ENCODE results near the gene TRIM32. TPM values are rescaled to one million over a fixed set of nuclear protein-coding genes. Genes with fewer than 3 reads are reported as not detected.

The TRIM32 gene
- total RNA-seq, 1 donor from 2014 or later = 33.7 TPM

GRCh38 chr9:116703634-116704033 lies 16.5 kb downstream of the TRIM32 start:
- H3K4me1 Mint-ChIP-seq (ENCODE audit: low read depth, unreplicated experiment) = peaks cover 11% of the 10 kb centered on the region

DNA sequence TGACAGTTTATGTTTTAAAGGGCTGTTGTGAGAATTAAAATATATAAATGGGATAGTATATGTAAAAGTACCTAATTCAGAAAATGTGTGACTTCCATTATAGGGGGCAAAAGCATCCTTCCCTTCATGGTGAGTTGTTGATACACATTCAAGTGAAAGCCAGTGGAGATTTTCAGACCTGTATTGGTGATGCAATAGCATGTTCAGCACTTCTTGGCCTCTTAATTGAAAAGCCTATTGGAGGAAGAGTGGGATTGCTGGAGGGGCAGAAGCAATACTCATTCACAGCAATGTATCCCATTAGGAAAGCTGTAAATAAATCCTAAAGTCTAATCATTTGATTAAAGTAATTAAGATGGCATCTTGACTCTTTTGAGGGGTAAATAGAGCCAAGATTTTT lies 17.4 kb downstream of the TRIM32 start:
- Histone ChIP-seq H2AFZ (ENCODE audit: low read depth, low read length) (no peak overlapping the region), H3K4me2 (ENCODE audit: low read length) (no peak overlapping the region), H4K20me1 (ENCODE audit: insufficient read depth, low read length) (peaks cover 47% of the 10 kb centered on the region), H3K27me3 (ENCODE audit: insufficient read depth, low read length) (no peaks in the 10 kb centered on the region), H3K4me3 (ENCODE audit: insufficient read depth, low read depth, low read length) (no peak overlapping the region), H3K79me2 (ENCODE audit: insufficient read depth, low read length) (peaks cover 36% of the 10 kb centered on the region), H3K9me3 (ENCODE audit: insufficient read depth, low read depth, low read length) (no peaks in the 10 kb centered on the region), H3K36me3 (ENCODE audit: insufficient read depth, low read length) (peaks cover 16% of the 10 kb centered on the region), H3K27ac (ENCODE audit: low read depth, low read length) (no peak overlapping the region), H3K9ac (ENCODE audit: low read length) (no peak overlapping the region), H3K4me1 (ENCODE audit: insufficient read depth, low read length) (no peaks in the 10 kb centered on the region)
- no peak for FAIRE-seq
- Mint-ChIP-seq H3K36me3 (ENCODE audit: low read depth, unreplicated experiment) (peaks cover 8% of the 10 kb centered on the region), H3K4me1 (ENCODE audit: low read depth, unreplicated experiment) (peaks cover 11% of the 10 kb centered on the region), H3K27ac (ENCODE audit: unreplicated experiment) (no peak overlapping the region), H3K9me3 (ENCODE audit: unreplicated experiment) (no peaks in the 10 kb centered on the region), H3K27me3 (ENCODE audit: low read depth, unreplicated experiment) (no peaks in the 10 kb centered on the region), H3K4me3 (ENCODE audit: unreplicated experiment) (no peak overlapping the region)
- TF ChIP-seq CTCF (IDR thresholded peaks at IDR 0.05; ENCODE audit: insufficient read depth, low read depth, low read length) (no peak), EZH2 (IDR thresholded peaks at IDR 0.05; ENCODE audit: insufficient read depth, low read length) (no peak)
- no peak for DNase-seq (ENCODE audit: low read depth)

More at GRCh38 chr9:116703634-116704033, 16.5 kb downstream of the TRIM32 start:
- H3K9ac ChIP-seq (ENCODE audit: low read length) = no peak overlapping the region
- no peak overlapping the region for H3K27ac Mint-ChIP-seq (ENCODE audit: unreplicated experiment)
- no peaks in the 10 kb centered on the region for H3K9me3 ChIP-seq (ENCODE audit: insufficient read depth, low read depth, low read length)
- no peak overlapping the region for H3K27ac ChIP-seq (ENCODE audit: low read depth, low read length)
- no peak for FAIRE-seq
- H3K9me3 Mint-ChIP-seq (ENCODE audit: unreplicated experiment) = no peaks in the 10 kb centered on the region
- H3K36me3 Mint-ChIP-seq (ENCODE audit: low read depth, unreplicated experiment) = peaks cover 15% of the 10 kb centered on the region
- no peak overlapping the region for H3K4me3 Mint-ChIP-seq (ENCODE audit: unreplicated experiment)
- no peak overlapping the region for H3K4me3 ChIP-seq (ENCODE audit: insufficient read depth, low read depth, low read length)
- H4K20me1 ChIP-seq (ENCODE audit: insufficient read depth, low read length) = peaks cover 50% of the 10 kb centered on the region
- H3K27me3 Mint-ChIP-seq (ENCODE audit: low read depth, unreplicated experiment) = no peaks in the 10 kb centered on the region
- no peak overlapping the region for H3K4me2 ChIP-seq (ENCODE audit: low read length)
- no peak overlapping the region for H2AFZ ChIP-seq (ENCODE audit: low read depth, low read length)
- no peak for TF ChIP-seq CTCF (IDR thresholded peaks at IDR 0.05; ENCODE audit: insufficient read depth, low read depth, low read length)
- no peaks in the 10 kb centered on the region for H3K4me1 ChIP-seq (ENCODE audit: insufficient read depth, low read length)
- H3K27me3 ChIP-seq (ENCODE audit: insufficient read depth, low read length) = no peaks in the 10 kb centered on the region
- DNase-seq (ENCODE audit: low read depth) = no peak
- peaks cover 24% of the 10 kb centered on the region for H3K36me3 ChIP-seq (ENCODE audit: insufficient read depth, low read length)
- peaks cover 44% of the 10 kb centered on the region for H3K79me2 ChIP-seq (ENCODE audit: insufficient read depth, low read length)

GRCh38 chr9:116705531-116705930 lies 18.4 kb downstream of the TRIM32 start:
- no peak overlapping the region for H3K9ac ChIP-seq (ENCODE audit: low read length)
- no peak overlapping the region for H3K4me3 ChIP-seq (ENCODE audit: insufficient read depth, low read depth, low read length)
- FAIRE-seq (no peak), DNase-seq (ENCODE audit: low read depth) (no peak)
- peaks cover 6% of the 10 kb centered on the region for H3K36me3 ChIP-seq (ENCODE audit: insufficient read depth, low read length)
- H3K4me1 ChIP-seq (ENCODE audit: insufficient read depth, low read length) = no peaks in the 10 kb centered on the region
- TF ChIP-seq CTCF (IDR thresholded peaks at IDR 0.05; ENCODE audit: insufficient read depth, low read depth, low read length) (no peak), EZH2 (IDR thresholded peaks at IDR 0.05; ENCODE audit: insufficient read depth, low read length) (no peak)
- peaks cover 37% of the 10 kb centered on the region for H4K20me1 ChIP-seq (ENCODE audit: insufficient read depth, low read length)
- no peak overlapping the region for H2AFZ ChIP-seq (ENCODE audit: low read depth, low read length)
- peaks cover 7% of the 10 kb centered on the region for H3K36me3 Mint-ChIP-seq (ENCODE audit: low read depth, unreplicated experiment)
- no peaks in the 10 kb centered on the region for H3K27me3 ChIP-seq (ENCODE audit: insufficient read depth, low read length)
- peaks cover 1% of the 10 kb centered on the region for H3K9me3 Mint-ChIP-seq (ENCODE audit: unreplicated experiment)
- no peak overlapping the region for H3K27ac Mint-ChIP-seq (ENCODE audit: unreplicated experiment)
- no peaks in the 10 kb centered on the region for H3K9me3 ChIP-seq (ENCODE audit: insufficient read depth, low read depth, low read length)
- no peak overlapping the region for H3K4me3 Mint-ChIP-seq (ENCODE audit: unreplicated experiment)
- H3K4me2 ChIP-seq (ENCODE audit: low read length) = no peak overlapping the region
- H3K27me3 Mint-ChIP-seq (ENCODE audit: low read depth, unreplicated experiment) = no peaks in the 10 kb centered on the region
- H3K79me2 ChIP-seq (ENCODE audit: insufficient read depth, low read length) = peaks cover 25% of the 10 kb centered on the region
- H3K27ac ChIP-seq (ENCODE audit: low read depth, low read length) = no peak overlapping the region
- H3K4me1 Mint-ChIP-seq (ENCODE audit: low read depth, unreplicated experiment) = peaks cover 11% of the 10 kb centered on the region

Measured in astrocyte (in vitro differentiated cells and primary cell).